Fibroblast of skin of right quadriceps (primary cell): ENCODE results near the gene CSNK1G2.

Experiments
- DNase-seq: peaks from one replicate; pipeline ENCODE4 v3.0.0-alpha.2; 2013

Gene CSNK1G2

GRCh38 chr19:1941146-1942077 is at the start of gene CSNK1G2:
Gene CSNK1G2 (plus strand): TSS chr19:1941172. CDS start chr19:1969773, 28,601 bp downstream.
- DNase-seq, result no peak

GRCh38 chr19:1893791-1894190 is 47.2 kb upstream of the CSNK1G2 start:
- no peak for DNase-seq

- no peak for DNase-seq
Measured at GRCh38 chr19:1896508-1896907, 44.5 kb upstream of the CSNK1G2 start.

- DNase-seq, result no peak
Measured at GRCh38 chr19:1901940-1902404, 39.0 kb upstream of the CSNK1G2 start.

- DNase-seq, result no peak
Measured at GRCh38 chr19:1902923-1903322, 38.0 kb upstream of the CSNK1G2 start.

GRCh38 chr19:1904860-1905109 is 36.2 kb upstream of the CSNK1G2 start:
- DNase-seq, result no peak

- peak; percentile 99 for DNase-seq
Measured at GRCh38 chr19:1905110-1905862, 35.7 kb upstream of the CSNK1G2 start, which contains the start of the genes ADAT3 and SCAMP4. Gene ADAT3 (plus strand): TSS chr19:1905399. CDS start chr19:1912048, 6,649 bp downstream. Gene SCAMP4 (plus strand): TSS chr19:1905399. CDS start chr19:1915020, 9,621 bp downstream.

- no peak for DNase-seq
Measured at GRCh38 chr19:1905863-1906375, 35.1 kb upstream of the CSNK1G2 start.

GRCh38 chr19:1906985-1907562 is 33.9 kb upstream of the CSNK1G2 start:
- no peak for DNase-seq

GRCh38 chr19:1907563-1908363 is 33.2 kb upstream of the CSNK1G2 start:
- no peak for DNase-seq

GRCh38 chr19:1908364-1908678 is 32.7 kb upstream of the CSNK1G2 start:
- DNase-seq, result no peak

- DNase-seq, result no peak
Measured at GRCh38 chr19:1909761-1910080, 31.3 kb upstream of the CSNK1G2 start.

GRCh38 chr19:1910177-1910576 is 30.8 kb upstream of the CSNK1G2 start:
- no peak for DNase-seq

GRCh38 chr19:1911098-1911497 is 29.9 kb upstream of the CSNK1G2 start:
- DNase-seq, result no peak

GRCh38 chr19:1911995-1912394 is 29.0 kb upstream of the CSNK1G2 start:
- DNase-seq, result no peak

- no peak for DNase-seq
Measured at GRCh38 chr19:1912760-1913505, 28.0 kb upstream of the CSNK1G2 start.

GRCh38 chr19:1913781-1914577 is 27.0 kb upstream of the CSNK1G2 start:
- no peak for DNase-seq

GRCh38 chr19:1914826-1915341 is 26.1 kb upstream of the CSNK1G2 start:
- no peak for DNase-seq

GRCh38 chr19:1917146-1917545 is 23.8 kb upstream of the CSNK1G2 start:
- DNase-seq, result no peak

- DNase-seq, result no peak
Measured at GRCh38 chr19:1917926-1918325, 23.0 kb upstream of the CSNK1G2 start.

- no peak for DNase-seq
Measured at GRCh38 chr19:1918975-1919374, 22.0 kb upstream of the CSNK1G2 start.
